HEK293 (cell line): Measurements from ENCODE around the gene LIPN.

Source experiments
- CTCF ChIA-PET: fragments of 350-600 bp; formaldehyde crosslinking; extraction: SDS; loops from one replicate; lab custom pipeline; 2021; ENCODE audit warnings: antibody characterized with exemption; lab: Yijun Ruan, JAX
- POLR2A ChIA-PET: fragments of 300-600 bp; formaldehyde crosslinking; extraction: SDS; loops from one replicate; lab custom pipeline; 2020; ENCODE audit warnings: antibody characterized with exemption, inconsistent platforms; lab: Yijun Ruan, JAX
- H3K27ac ChIP-seq: fragments of 200-500 bp; sonication (Bioruptor generic); 2 replicates; pipeline ENCODE4 v1.5.1; 2014; ENCODE audit warnings: low read depth, low read length, control low read depth, inconsistent platforms; ENCODE audit errors: extremely low read depth
- H3K36me3 ChIP-seq, 2 experiments: fragments of 200-500 bp in 1 of 2; sonication (Bioruptor generic) in 1 of 2; 1 replicate in 1 of 2; 2 replicates in 1 of 2; pipeline ENCODE4 v1.5.1; 2014 to 2017; ENCODE audit warnings: inconsistent platforms in 2 of 2, low read length in 2 of 2; ENCODE audit not compliant: control insufficient read depth in 2 of 2, insufficient read depth in 1 of 2
- H3K4me1 ChIP-seq: fragments of 200-500 bp; sonication (Bioruptor generic); 2 replicates; pipeline ENCODE4 v1.5.1; 2014; ENCODE audit warnings: mild to moderate bottlenecking, low read length, inconsistent platforms; ENCODE audit not compliant: control insufficient read depth, insufficient read depth
- H3K4me3 ChIP-seq: 2 replicates; pipeline ENCODE4 v1.5.1; 2011; ENCODE audit warnings: low read depth, mild to moderate bottlenecking, control low read depth, low read length, moderate library complexity
- H3K9me3 ChIP-seq: fragments of 200-500 bp; sonication (Bioruptor generic); 2 replicates; pipeline ENCODE4 v1.5.1; 2014; ENCODE audit warnings: low read depth, low read length, inconsistent platforms; ENCODE audit not compliant: control insufficient read depth, insufficient read depth
- INSM2 ChIP-seq: fragments of 450-650 bp; formaldehyde crosslinking; IDR thresholded peaks from 2 replicates; pipeline ENCODE4 v1.5.1; 2016; ENCODE audit warnings: missing biosample characterization, missing genetic modification characterization
- ZBTB17 ChIP-seq: fragments of 450-650 bp; formaldehyde crosslinking; IDR thresholded peaks from 2 replicates; pipeline ENCODE4 v1.5.1; 2016; ENCODE audit warnings: missing biosample characterization, missing genetic modification characterization
- ZEB2 ChIP-seq: fragments of 450-650 bp; formaldehyde crosslinking; IDR thresholded peaks from 2 replicates; pipeline ENCODE4 v1.5.1; 2016; ENCODE audit warnings: missing biosample characterization, missing genetic modification characterization
- ZIC2 ChIP-seq: fragments of 450-650 bp; formaldehyde crosslinking; IDR thresholded peaks from 2 replicates; pipeline ENCODE4 v1.5.1; 2016; ENCODE audit warnings: missing biosample characterization, missing genetic modification characterization
- ZNF155 ChIP-seq: fragments of 450-650 bp; formaldehyde crosslinking; IDR thresholded peaks from 2 replicates; pipeline ENCODE4 v1.5.1; 2016; ENCODE audit warnings: missing biosample characterization, missing genetic modification characterization
- ZNF2 ChIP-seq: fragments of 450-650 bp; formaldehyde crosslinking; IDR thresholded peaks from 2 replicates; pipeline ENCODE4 v1.5.1; 2016; ENCODE audit warnings: missing biosample characterization, missing genetic modification characterization
- ZNF24 ChIP-seq: fragments of 450-650 bp; formaldehyde crosslinking; IDR thresholded peaks from 2 replicates; pipeline ENCODE4 v1.5.1; 2016; ENCODE audit warnings: missing biosample characterization, missing genetic modification characterization
- ZNF280D ChIP-seq: fragments of 450-650 bp; formaldehyde crosslinking; IDR thresholded peaks from 2 replicates; pipeline ENCODE4 v1.5.1; 2016; ENCODE audit warnings: missing biosample characterization, missing genetic modification characterization
- ZNF362 ChIP-seq: fragments of 450-650 bp; formaldehyde crosslinking; IDR thresholded peaks from 2 replicates; pipeline ENCODE4 v1.5.1; 2016; ENCODE audit warnings: missing biosample characterization, missing genetic modification characterization
- ZNF48 ChIP-seq: fragments of 450-650 bp; formaldehyde crosslinking; IDR thresholded peaks from 2 replicates; pipeline ENCODE4 v1.5.1; 2016; ENCODE audit warnings: missing biosample characterization, missing genetic modification characterization
- ZNF530 ChIP-seq: fragments of 450-650 bp; formaldehyde crosslinking; IDR thresholded peaks from 2 replicates; pipeline ENCODE4 v1.5.1; 2016; ENCODE audit warnings: low read depth, missing biosample characterization, missing genetic modification characterization
- ZNF548 ChIP-seq: fragments of 450-650 bp; formaldehyde crosslinking; IDR thresholded peaks from 2 replicates; pipeline ENCODE4 v1.5.1; 2016; ENCODE audit warnings: missing biosample characterization, missing genetic modification characterization
- ZNF585B ChIP-seq: fragments of 450-650 bp; formaldehyde crosslinking; IDR thresholded peaks from 2 replicates; pipeline ENCODE4 v1.5.1; 2016; ENCODE audit warnings: missing biosample characterization, missing genetic modification characterization
- ZNF610 ChIP-seq: fragments of 450-650 bp; formaldehyde crosslinking; IDR thresholded peaks from 2 replicates; pipeline ENCODE4 v1.5.1; 2016; ENCODE audit warnings: missing biosample characterization, missing genetic modification characterization, borderline replicate concordance
- ZNF623 ChIP-seq: fragments of 450-650 bp; formaldehyde crosslinking; IDR thresholded peaks from 2 replicates; pipeline ENCODE4 v1.5.1; 2016; ENCODE audit warnings: missing biosample characterization, missing genetic modification characterization
- ZNF658 ChIP-seq: fragments of 450-650 bp; formaldehyde crosslinking; IDR thresholded peaks from 2 replicates; pipeline ENCODE4; 2016; ENCODE audit warnings: missing biosample characterization, missing genetic modification characterization
- ZNF664 ChIP-seq: fragments of 450-650 bp; formaldehyde crosslinking; IDR thresholded peaks from 2 replicates; pipeline ENCODE4 v1.5.1; 2016; ENCODE audit warnings: missing biosample characterization, missing genetic modification characterization
- ZSCAN23 ChIP-seq: fragments of 450-650 bp; formaldehyde crosslinking; IDR thresholded peaks from 2 replicates; pipeline ENCODE4 v1.5.1; 2016; ENCODE audit warnings: missing biosample characterization, missing genetic modification characterization
- TF ChIP-seq, protein P1 (sequence below): fragments of 450-650 bp; formaldehyde crosslinking; IDR thresholded peaks from 2 replicates; pipeline ENCODE4 v1.5.1; 2016; ENCODE audit warnings: missing biosample characterization, missing genetic modification characterization

Gene LIPN

GRCh38 chr10:88819290-88819689 lies 59.5 kb downstream of the LIPN start:
- POLR2A ChIA-PET, result no interaction called here
- Histone ChIP-seq H3K36me3 (no peaks in the 10 kb centered on the region), H3K4me3 (no peak overlapping the region), H3K27ac (no peak overlapping the region), H3K9me3 (no peaks in the 10 kb centered on the region), H3K4me1 (no peaks in the 10 kb centered on the region)
- TF ChIP-seq ZNF362 (tag by site-specific recombination), result no peak
- no peak for TF ChIP-seq ZNF530 (tag by site-specific recombination)
- TF ChIP-seq, protein P1, sequence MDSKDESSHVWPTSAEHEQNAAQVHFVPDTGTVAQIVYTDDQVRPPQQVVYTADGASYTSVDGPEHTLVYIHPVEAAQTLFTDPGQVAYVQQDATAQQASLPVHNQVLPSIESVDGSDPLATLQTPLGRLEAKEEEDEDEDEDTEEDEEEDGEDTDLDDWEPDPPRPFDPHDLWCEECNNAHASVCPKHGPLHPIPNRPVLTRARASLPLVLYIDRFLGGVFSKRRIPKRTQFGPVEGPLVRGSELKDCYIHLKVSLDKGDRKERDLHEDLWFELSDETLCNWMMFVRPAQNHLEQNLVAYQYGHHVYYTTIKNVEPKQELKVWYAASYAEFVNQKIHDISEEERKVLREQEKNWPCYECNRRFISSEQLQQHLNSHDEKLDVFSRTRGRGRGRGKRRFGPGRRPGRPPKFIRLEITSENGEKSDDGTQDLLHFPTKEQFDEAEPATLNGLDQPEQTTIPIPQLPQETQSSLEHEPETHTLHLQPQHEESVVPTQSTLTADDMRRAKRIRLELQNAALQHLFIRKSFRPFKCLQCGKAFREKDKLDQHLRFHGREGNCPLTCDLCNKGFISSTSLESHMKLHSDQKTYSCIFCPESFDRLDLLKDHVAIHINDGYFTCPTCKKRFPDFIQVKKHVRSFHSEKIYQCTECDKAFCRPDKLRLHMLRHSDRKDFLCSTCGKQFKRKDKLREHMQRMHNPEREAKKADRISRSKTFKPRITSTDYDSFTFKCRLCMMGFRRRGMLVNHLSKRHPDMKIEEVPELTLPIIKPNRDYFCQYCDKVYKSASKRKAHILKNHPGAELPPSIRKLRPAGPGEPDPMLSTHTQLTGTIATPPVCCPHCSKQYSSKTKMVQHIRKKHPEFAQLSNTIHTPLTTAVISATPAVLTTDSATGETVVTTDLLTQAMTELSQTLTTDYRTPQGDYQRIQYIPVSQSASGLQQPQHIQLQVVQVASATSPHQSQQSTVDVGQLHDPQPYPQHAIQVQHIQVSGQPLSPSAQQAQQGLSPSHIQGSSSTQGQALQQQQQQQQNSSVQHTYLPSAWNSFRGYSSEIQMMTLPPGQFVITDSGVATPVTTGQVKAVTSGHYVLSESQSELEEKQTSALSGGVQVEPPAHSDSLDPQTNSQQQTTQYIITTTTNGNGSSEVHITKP (tag by site-specific recombination), result peak; percentile 36; the same call in 1 of the 2 replicates
- no peak for TF ChIP-seq ZNF2
- no peak for TF ChIP-seq ZNF155
- no peak for TF ChIP-seq ZNF24 (tag by site-specific recombination)
- TF ChIP-seq ZNF585B (tag by site-specific recombination), result no peak
- TF ChIP-seq ZNF48 (tag by site-specific recombination), result no peak
- CTCF ChIA-PET, result interaction anchor here (0.7 to 1.3 kb wide), 2 partner anchors 113 to 325 kb away, joined by 3 to 5 read pairs; no protein-coding TSS in a partner anchor

GRCh38 chr10:88820748-88821401 lies 61.1 kb downstream of the LIPN start:
- no peak overlapping the region for H3K4me3 ChIP-seq
- no peaks in the 10 kb centered on the region for H3K9me3 ChIP-seq
- ChIA-PET POLR2A (no interaction called here), CTCF (interaction anchor here (0.6 to 1.8 kb wide), 6 partner anchors 10 to 260 kb away, joined by 3 to 10 read pairs (median 4); no protein-coding TSS in a partner anchor)
- no peak overlapping the region for H3K27ac ChIP-seq
- H3K4me1 ChIP-seq, result no peaks in the 10 kb centered on the region
- H3K36me3 ChIP-seq, result no peaks in the 10 kb centered on the region
- TF ChIP-seq ZNF658 (tag by site-specific recombination) (no peak), ZNF280D (tag by site-specific recombination) (no peak), ZNF664 (tag by site-specific recombination) (0 out of 2 replicates have a peak, but pooled peaks have one; percentile 6), INSM2 (tag by site-specific recombination) (no peak), ZSCAN23 (tag by site-specific recombination) (no peak), ZBTB17 (tag by site-specific recombination) (no peak), ZIC2 (no peak), ZNF623 (no peak), ZEB2 (tag by site-specific recombination) (peak; percentile 33; the same call in 1 of the 2 replicates), ZNF548 (tag by site-specific recombination) (no peak), ZNF610 (no peak)
- TF ChIP-seq, protein P1 (tag by site-specific recombination), result no peak
